ENCODE measurements around the gene NDOR1.

NDOR1 gene

DNA sequence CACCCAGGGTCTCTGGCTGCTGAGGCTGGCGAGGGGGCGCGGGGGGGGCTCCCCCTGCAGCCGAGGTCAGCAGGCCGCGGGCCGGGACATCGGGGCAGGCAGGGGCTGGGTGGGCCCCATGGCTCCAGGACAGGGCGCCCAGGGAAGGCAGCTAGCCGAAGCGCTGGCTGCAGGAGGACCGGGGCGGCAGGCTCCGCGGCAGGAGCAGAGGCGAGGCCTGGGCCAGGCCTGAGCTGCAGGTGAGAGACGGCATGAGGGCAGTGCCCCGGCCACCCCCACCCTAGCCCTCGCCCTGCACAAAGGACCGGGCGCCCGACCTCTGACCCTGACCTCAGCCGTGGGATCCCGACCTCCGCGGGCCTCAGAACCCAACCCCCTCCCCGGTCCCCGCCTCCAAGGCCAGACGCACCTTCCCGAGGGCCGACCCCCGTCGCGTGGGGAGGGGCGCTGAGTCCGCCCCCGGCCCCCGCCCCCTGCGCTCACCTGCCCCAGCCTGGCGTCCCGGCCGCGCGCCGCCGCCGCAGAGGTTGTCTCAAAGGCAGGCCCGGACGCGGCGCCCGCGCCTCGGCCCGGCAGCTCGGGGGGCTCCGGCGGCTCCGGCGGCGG is 16.1 kb downstream of the NDOR1 start:
- ATAC-seq: no peak

DNA sequence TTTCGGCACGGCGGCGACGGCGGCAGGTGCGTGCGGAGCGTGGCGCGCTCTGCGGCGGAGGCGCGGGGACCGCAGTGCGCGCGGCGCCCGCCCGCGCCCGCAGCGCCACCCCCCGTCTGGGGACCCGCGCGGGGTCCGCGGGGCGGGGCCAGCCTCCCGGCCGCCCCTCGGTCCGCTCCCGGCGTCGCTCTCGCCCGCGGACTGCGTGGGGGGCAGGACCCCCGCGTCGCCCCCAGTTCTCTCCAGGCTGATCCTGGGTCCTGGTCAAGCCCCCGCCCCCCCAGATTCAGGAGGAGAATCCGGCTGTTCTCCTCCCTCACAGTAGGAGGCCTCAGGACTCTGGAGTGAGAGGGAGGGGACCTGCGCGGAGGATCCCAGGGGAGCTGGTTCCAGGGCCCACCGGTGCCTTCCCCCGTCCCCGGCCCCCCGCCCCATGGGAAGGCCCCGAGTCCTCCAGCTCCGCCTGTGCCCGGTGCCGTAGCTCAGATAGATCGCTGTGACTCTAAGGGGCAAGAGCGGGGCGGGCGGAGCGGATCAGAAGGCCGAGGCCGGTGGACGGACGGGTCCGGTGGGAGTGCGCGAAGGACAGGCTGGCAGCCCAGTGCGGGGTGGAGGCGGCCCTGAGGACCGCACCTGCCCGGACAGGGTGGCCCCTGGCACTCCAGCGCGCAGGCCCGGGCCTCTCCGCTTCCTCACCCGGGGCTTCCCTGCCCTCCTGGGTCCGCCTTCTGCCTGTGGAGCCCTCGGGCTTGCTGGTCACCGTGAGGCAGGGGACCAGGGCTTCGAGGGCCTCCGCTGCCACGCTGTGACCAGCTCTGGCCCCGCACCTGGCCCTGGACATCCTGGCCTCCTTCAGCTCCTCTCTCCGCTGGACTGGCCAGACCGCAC is 16.9 kb downstream of the NDOR1 start, which contains the start of gene RNF208:
Gene RNF208 (minus strand): TSS at position 51 of the 888 bp plus-strand sequence. CDS start 1,028 bp downstream, outside the sequence.
- ATAC-seq: no peak

DNA sequence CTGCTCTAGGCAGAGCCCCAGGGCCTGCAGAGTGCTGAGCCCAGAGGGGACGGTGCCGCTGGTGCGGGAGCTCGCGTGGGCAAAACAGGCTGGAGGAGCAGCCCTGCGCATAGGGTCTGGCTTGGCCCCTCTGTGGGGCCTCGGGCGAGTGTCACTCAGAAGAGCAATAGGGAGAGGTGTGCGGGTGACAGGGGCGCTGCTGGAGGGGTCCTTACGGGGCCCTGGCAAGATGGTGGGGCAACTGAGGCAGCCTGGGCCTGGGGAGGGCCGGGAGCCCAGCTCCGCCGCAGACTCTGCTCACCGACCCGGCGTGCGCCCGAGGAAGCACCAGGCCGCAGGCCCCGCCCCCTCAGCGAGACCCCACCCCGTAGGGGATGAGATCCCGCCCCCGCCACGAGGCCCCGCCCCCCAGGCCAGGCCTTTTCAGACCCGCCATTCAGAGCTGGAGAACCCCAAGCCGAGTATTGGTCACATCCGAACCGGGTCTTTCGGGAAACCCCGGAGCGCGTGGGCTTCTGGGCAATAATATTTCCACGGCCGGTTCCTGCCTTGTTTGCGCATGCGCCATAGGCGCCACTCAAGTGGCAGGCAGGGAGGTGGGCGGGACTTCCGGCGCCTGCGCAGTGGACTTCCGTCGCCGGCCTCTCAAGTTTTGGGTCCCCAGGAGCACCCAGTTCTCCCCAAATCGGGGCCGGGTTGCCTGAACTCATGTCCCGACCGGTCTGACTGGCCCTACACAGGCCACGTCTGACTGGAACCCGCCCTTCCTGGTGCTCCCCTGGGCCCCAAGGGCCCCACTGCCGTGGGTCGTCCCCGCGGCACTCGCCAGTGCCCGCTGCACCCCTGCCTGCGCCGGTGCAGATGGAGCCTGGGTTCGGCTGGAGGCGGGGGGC is 17.8 kb downstream of the NDOR1 start:
- ATAC-seq: peak; percentile 91

DNA sequence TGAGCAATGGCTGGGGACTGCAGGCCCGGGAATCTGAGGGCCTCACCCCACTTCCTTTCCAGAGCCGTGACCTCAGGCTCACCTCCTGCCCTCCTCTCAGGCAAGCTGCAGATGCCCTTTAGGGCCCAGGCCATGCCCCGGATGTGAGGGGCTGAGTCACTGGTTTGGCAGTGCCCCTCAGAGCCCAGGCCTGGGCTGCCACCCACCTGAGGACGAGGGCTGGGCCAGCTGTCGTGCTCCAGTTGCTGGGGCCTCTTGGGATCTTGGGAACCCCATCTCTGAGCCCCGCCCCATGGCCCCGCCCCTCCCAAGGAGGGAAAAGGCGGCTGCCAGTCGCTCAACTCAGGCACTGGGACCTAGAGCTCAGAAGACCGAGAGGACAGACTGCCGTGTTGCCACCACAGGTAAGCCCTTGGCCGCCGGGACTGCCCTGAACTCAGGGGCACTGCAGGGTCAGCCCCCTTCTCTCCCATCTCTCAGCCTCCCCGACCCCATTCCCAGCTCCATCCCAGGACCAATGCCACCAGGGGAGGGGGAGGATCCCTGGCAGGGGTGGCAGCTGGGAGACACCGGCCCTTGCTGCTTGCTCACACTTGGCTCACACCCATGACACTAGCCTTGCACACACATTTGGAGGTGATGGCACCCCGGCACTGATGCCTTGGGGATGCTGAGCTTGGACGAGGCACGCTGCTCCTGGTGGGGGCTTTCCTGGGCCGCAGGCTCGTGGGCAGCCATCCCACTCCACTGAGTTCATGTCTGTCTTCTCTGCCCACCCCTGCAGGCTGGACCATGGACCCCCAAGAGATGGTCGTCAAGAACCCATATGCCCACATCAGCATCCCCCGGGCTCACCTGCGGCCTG is 19.6 kb downstream of the NDOR1 start, which contains the start of gene CYSRT1:
Gene CYSRT1 (plus strand): TSS at position 345 of the 865 bp plus-strand sequence. CDS start 448 bp downstream, at position 793.
- no peak for ATAC-seq

DNA sequence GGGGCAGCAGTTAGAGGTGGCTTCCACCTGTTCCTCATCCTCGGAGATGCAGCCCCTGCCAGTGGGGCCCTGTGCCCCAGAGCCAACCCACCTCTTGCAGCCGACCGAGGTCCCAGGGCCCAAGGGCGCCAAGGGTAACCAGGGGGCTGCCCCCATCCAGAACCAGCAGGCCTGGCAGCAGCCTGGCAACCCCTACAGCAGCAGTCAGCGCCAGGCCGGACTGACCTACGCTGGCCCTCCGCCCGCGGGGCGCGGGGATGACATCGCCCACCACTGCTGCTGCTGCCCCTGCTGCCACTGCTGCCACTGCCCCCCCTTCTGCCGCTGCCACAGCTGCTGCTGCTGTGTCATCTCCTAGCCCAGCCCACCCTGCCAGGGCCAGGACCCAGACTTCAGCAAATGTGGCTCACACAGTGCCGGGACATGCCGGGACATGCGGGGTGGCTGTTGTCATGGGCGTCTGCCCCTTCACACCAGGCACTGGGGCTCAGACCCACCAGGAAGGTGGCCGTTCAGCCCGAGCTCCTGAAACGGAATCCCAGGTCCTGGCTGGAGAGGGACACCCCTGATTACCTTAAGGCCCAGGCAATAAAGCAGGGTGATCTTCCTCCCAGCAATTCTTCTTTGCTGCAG is 20.3 kb downstream of the NDOR1 start:
- no peak for ATAC-seq

DNA sequence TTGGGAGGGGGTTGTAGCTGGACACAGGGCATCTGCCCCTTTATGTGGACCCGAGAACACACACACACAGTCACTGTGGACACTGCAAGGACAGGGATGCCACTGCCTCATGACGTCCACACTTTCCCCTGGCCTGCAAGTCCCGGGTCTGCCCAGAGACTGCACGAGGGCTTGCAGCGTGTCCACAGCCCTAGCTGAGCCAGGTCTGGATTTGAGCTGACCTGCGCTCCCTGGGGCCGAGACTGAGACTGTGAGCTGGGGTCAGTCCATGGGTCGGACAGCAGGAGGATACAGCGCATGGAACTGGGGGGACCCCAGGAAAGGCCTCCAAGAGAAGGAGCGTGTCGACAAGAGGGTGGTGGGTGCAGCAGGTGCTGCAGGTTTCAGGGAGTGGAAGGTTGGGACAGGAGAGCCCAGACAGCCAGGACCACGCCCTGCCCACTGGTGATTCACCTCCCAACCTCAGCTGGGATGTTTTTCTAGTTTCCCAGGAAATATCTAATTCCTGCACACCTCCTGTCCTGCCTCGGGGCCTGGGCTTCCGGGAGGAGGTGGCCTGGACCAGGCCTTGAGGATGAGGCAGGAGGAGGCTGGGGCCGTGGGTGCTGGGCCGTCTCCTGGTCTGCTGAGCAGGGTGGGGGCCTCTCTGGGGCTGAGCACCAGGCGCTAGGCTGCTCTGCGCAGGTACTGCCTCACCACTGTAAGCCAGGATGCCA is 21.0 kb downstream of the NDOR1 start:
- ATAC-seq: no peak

DNA sequence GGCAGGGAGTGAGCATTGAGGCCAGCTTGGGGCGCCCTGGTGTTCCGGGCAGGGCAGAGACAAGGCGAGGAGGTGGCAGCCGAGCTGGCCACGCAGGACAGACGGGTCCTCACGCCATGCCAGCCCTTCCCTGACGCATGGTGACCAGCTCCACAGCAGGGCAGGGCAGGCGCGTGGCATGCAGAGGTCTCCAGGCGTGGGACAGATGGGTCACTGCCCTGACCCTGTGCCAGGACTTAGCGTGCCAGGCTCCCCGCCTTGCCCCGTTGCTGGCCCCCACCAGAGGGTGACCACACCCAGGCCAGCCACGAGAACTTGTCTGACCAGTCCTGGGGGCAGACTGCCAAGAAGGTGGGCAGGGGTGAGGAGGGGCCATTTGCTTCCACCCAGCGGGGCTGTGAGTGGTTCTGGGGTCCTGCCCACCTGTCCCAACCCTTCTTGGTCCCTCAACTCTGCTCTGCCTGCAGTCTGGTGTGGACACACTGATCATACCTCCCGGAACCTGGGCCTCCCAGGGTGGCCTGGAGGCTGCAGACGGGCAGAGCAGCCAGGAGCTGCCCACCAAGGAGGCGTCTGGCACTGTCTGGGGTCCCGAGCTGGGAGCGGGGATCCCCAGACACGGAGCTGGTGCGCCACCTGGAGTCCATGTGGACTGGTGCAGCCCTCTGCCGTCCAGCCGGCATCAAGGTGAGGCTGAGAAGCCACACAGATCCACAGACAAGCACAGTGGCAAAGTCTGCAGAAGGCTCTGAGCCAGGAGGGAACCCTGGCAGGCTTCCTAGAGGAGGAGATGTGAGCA is 21.8 kb downstream of the NDOR1 start, which contains the start of gene RNF224:
Gene RNF224 (plus strand): TSS at position 449 of the 799 bp plus-strand sequence. CDS start 834 bp downstream, outside the sequence.
- peak; percentile 30 to 33 for ATAC-seq

DNA sequence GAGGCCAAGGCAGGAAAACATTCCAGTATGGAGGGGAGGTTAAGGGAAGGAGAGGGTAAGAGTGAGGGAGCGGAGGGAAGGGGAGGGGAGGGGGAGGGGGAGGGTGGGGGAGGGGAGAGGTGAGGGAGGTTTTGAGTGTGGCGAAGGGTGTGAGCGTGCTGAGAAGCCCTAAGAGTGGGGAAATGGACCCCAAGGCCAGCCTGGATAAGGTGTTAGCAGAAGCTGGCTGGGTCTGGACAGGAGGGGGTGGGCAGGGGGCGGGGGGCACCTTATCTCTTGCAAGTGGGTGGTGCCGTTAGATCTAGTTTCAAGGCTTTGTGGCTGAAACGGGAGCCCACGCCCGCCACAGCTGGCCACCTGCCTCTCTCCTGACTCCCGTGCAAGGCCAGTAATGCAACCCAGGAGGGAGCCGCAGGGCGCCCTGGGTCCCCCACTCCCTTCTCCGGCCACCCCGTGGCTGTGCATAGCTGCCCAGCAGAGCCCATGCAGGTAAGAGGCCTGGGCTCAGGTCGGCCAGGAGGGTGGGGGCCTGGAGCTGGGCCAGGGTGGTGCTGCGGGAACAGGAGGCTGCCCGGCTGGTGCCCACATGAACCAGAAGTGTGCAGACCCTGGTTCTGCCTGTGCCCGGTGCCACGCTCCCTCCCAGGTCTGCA is 22.5 kb downstream of the NDOR1 start:
- no peak for ATAC-seq

DNA sequence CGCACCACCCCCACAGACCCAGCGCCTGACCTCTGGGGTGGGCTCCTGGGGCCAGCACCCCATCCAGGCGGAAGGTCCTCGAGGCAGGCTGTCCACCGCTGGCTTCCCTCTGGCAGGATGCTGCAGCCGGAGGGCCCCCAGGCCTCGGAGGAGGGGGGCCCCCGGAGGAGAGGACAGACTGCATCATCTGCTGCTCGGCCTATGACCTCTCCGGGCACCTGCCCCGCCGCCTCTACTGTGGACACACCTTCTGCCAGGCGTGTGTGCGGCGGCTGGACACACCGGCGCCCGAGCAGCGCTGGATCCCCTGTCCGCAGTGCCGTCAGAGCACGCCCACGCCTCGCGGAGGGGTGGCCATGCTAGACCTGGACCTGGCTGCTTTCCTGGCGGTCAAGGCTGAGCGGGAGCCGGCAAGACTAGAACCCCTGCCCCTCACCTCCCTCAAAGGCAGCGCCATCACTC is 23.0 kb downstream of the NDOR1 start:
- no peak for ATAC-seq

DNA sequence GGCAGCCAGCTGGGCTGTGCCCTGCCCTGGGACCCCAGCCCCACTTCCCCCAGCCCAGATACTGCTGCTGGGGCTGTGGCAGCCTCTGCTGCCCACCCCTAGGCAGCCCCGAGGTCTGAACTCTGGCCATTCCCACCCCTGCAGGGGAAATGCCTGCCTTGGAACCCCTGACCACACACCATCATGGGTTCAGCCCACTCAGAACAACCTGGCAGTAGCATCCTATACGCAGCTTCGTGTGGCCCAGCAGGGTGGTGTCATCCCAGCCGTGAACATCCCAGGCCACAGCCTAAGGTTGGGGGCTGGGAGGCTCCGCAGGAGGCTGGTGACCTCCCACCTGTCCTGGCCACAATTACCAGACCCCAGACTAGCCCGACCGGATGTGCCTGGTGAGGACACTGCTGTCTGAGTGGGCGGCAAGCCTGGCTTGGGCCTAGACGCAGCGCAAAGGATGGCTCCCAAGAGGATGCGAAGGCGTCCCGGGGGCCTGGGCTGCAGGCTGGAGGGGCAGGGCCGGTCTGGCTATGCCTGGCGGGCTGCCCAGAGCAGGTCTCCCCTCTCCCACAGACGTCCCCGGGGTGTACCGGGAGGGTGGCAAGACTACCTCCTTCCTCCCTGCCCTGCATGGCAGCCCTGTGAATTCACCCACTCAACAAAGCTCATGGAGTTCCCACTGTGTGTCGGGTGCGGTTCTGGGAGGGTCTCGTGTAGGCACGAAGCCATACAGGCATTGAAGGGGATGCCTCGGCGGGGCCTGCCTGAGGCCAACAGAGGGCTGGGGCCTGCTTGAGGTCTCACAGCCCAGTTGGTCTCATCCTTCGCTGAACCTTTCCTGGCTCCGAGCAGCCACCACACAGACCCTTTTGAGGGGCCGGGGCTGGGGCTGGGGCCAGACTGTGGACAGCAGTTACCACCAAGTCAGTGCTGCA is 23.7 kb downstream of the NDOR1 start:
- ATAC-seq: no peak

DNA sequence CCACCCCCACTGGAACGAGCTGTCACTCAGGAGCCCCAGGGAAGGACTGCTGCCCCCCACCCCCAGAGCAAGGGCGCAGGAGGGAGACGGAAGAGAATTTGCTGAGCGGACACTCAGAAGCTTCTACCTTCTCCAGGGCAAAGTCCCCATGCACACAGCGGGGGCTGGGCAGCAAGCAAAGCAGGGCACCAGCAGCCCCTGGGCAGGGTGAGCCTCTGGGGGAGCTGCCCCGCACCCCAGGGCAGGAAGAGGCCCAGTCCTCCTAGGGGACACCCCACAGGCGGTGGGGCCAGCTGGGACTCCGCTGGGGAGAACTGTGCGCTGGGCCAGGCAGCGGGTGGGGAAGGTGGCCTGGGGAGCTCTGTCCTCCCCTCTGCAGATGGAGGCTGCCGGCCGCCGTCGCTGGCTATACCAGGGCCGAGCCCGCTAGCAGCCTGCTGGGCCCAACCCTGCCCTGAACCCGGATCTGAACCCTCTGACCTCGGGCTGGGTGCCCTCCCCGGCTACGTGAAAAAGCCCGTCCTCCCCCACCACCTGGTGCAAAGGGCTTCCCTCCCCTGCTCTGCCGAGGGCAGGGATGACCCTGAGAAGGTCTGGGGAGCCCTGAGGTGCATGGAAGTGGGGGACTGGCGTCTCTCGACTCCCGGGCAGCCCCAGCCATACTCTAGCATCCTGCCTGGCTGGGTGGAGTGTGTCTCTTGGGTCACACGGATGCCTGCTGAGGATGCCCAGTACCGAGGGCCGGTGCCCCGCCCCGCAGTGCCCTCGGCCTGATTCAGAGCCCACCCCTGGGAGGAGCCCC is 24.6 kb downstream of the NDOR1 start:
- no peak for ATAC-seq

DNA sequence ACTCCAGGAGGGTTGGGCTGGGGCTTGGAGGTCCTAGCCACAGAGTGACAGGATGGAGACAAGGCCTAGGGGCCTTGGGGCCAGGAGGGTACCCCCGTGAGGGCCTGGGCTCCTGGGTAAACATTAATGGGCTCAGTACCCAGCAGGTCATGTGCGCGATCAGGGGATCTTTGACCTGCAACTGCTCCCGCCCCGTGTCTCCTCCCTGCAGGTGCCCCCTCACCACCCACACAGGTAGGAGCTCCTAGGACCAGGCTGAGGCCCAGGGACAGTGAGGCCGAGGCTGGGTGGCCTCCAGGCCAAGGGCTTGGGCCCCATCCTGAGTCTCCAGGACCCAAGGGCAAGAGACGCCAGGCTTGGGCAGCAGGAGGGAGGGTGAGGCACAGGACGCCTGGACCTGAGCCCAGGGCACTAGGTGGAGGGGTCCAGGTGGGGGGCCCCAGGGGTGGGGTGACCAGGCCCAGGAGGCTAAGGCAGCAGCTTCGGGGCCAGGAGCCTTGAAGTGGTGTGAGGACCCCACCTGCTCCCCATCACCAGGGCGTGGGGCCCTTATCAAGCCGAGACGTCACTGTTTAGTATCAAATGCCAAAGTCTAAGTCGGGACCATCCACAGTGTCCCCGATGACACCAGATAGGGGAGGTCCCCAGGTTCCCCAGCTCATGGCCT is 25.3 kb downstream of the NDOR1 start, which contains the start of gene SLC34A3:
Gene SLC34A3 (plus strand): TSS at position 197 of the 667 bp plus-strand sequence. CDS start 802 bp downstream, outside the sequence.
- ATAC-seq: no peak

DNA sequence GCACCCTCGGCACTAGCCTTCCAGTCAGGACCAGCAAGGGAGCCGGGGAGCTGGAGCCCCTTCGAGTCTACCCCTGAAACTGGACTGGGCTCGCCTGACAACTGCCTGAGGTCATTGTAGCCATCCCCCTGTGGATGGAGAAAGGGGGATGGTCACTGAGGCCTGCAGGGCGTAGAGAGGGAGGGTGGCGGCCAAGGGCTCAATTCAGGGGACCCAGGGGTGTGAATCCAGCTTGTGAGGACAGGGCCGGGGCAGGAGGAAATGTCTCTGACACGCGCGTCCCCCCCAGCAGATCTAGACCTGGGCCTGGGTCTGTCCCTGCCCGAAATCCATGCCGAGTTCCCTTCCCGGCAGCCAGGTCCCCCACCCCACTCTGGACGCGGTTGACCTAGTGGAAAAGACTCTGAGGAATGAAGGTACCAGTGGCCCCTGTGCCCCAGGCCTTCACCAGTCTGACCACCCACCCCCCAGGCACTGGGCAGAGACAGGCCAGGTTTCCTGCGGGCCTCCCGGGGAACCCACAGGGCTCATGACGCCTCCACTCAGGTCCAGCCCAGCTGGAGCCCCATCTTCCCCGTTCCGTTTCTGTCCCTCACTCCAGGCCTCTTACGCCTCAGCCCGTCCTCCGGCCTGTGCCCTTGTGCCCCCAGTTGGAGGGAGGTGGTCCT is 26.0 kb downstream of the NDOR1 start:
- no peak for ATAC-seq

DNA sequence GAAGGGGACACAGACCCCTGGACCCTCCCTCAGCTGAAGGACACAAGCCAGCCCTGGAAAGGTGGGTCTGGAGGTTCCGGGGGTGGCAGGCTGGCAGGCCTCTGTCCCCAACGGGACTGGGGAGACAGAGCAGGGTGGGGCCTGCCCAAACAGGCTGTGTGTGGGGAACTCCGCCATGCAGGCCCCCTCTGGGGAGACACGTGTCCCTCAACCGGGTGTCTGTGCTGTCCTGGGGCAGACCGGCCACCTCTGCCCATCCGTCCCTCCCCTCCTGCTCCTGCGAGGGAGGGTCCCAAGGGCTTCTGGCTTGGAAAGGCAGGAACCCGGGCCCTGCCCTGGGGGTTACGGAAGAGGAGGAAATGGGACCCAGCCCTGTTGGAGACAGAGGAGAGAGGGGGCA is 26.6 kb downstream of the NDOR1 start:
- ATAC-seq: no peak

DNA sequence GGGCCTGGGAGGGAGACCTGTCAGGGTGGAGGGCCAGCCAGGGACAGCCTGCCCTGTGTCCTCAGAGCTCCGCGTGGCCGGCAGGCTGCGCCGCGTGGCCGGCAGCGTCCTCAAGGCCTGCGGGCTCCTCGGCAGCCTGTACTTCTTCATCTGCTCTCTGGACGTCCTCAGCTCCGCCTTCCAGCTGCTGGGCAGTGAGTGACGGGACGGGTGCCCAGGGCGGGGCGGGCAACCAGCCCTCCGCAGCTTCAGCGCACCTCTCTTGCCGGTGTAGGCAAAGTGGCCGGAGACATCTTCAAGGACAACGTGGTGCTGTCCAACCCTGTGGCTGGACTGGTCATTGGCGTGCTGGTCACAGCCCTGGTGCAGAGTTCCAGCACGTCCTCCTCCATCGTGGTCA is 27.0 kb downstream of the NDOR1 start:
- no peak for ATAC-seq
